GM23248 (cell line): ENCODE data around the gene CES3.

ENCODE experiments used
- EZH2 ChIP-seq: fragments of 200-600 bp; sonication (generic); IDR thresholded peaks from 2 replicates; pipeline ENCODE4 v1.6.1; 2018; ENCODE audit warnings: antibody characterized with exemption, mild to moderate bottlenecking; ENCODE audit not compliant: insufficient read depth, poor library complexity, severe bottlenecking
- EZH2phosphoT487 ChIP-seq: fragments of 200-600 bp; sonication (generic); IDR thresholded peaks from 2 replicates; pipeline ENCODE4 v1.6.1; 2018; ENCODE audit warnings: antibody characterized with exemption, moderate library complexity, mild to moderate bottlenecking, low read depth; ENCODE audit not compliant: insufficient read depth

GRCh38 chr16:66970775-66971720, 10.0 kb downstream of the CES3 start:
- TF ChIP-seq EZH2, result no peak
- no peak for TF ChIP-seq EZH2phosphoT487
